Measurements from ENCODE around the gene HMCN2.

HMCN2 gene

GRCh38 chr9:130478152-130478551 is 212.6 kb downstream of the HMCN2 start:
- in situ Hi-C loops (cut with MboI; ENCODE audit: low sequenced_read_pairs), result no loop called here

GRCh38 chr9:130478736-130479575 is 213.4 kb downstream of the HMCN2 start:
- in situ Hi-C loops (cut with MboI; ENCODE audit: low sequenced_read_pairs), result no loop called here

GRCh38 chr9:130479587-130479986 is 214.0 kb downstream of the HMCN2 start:
- in situ Hi-C loops (cut with MboI; ENCODE audit: low sequenced_read_pairs), result no loop called here

- in situ Hi-C loops (cut with MboI; ENCODE audit: low sequenced_read_pairs), result no loop called here
Measured at GRCh38 chr9:130480673-130481072, 215.1 kb downstream of the HMCN2 start.

- in situ Hi-C loops (cut with MboI; ENCODE audit: low sequenced_read_pairs), result no loop called here
Measured at GRCh38 chr9:130482463-130482862, 216.9 kb downstream of the HMCN2 start.

GRCh38 chr9:130483371-130483971 is 217.9 kb downstream of the HMCN2 start:
- in situ Hi-C loops (cut with MboI; ENCODE audit: low sequenced_read_pairs), result no loop called here
